A204.1 (cell line): ENCODE measurements around the gene CACNA1I.

Experiments
- FAIRE-seq: peaks from 2 replicates; lab custom pipeline; 2012; peaks lifted over from hg19 to GRCh38; lab: Jason Lieb, UNC

The CACNA1I gene

GRCh38 chr22:39671936-39672335, 101.4 kb downstream of the CACNA1I start:
- FAIRE-seq = no peak

GRCh38 chr22:39674536-39674935, 104.0 kb downstream of the CACNA1I start:
- no peak for FAIRE-seq

GRCh38 chr22:39675947-39676346, 105.4 kb downstream of the CACNA1I start:
- FAIRE-seq = no peak

- FAIRE-seq = no peak
Measured at GRCh38 chr22:39677967-39678366, 107.4 kb downstream of the CACNA1I start.

GRCh38 chr22:39678862-39679490, 108.4 kb downstream of the CACNA1I start:
- FAIRE-seq = no peak

- FAIRE-seq = no peak
Measured at GRCh38 chr22:39679652-39680051, 109.1 kb downstream of the CACNA1I start.

GRCh38 chr22:39680486-39680885, 109.9 kb downstream of the CACNA1I start:
- FAIRE-seq = no peak

- no peak for FAIRE-seq
Measured at GRCh38 chr22:39681038-39681861, 110.7 kb downstream of the CACNA1I start.

- no peak for FAIRE-seq
Measured at GRCh38 chr22:39682994-39683393, 112.4 kb downstream of the CACNA1I start.

GRCh38 chr22:39683639-39684038, 113.1 kb downstream of the CACNA1I start:
- no peak for FAIRE-seq

- no peak for FAIRE-seq
Measured at GRCh38 chr22:39684702-39685281, 114.2 kb downstream of the CACNA1I start.

- FAIRE-seq = no peak
Measured at GRCh38 chr22:39685336-39686177, 115.0 kb downstream of the CACNA1I start.

- FAIRE-seq = no peak
Measured at GRCh38 chr22:39686178-39686620, 115.6 kb downstream of the CACNA1I start.

GRCh38 chr22:39686776-39687525, 116.4 kb downstream of the CACNA1I start:
- no peak for FAIRE-seq

- no peak for FAIRE-seq
Measured at GRCh38 chr22:39688186-39688785, 117.7 kb downstream of the CACNA1I start.

GRCh38 chr22:39689421-39689820, 118.9 kb downstream of the CACNA1I start:
- FAIRE-seq = no peak

GRCh38 chr22:39690881-39691605, 120.5 kb downstream of the CACNA1I start:
- FAIRE-seq = no peak

GRCh38 chr22:39693943-39694500, 123.5 kb downstream of the CACNA1I start:
- no peak for FAIRE-seq

- no peak for FAIRE-seq
Measured at GRCh38 chr22:39697790-39698430, 127.4 kb downstream of the CACNA1I start.
